ENCODE results near the gene PPP4C. TPM values are rescaled to one million over a fixed set of nuclear protein-coding genes. Genes with fewer than 3 reads are reported as not detected.
"Not testable (repeated sequence)": the region's sequence is repeated elsewhere in the genome, so short reads cannot be mapped to it uniquely, and the experiment has no call there.

The PPP4C gene
- total RNA-seq, result 100 to 1,000 TPM; 101 to 106 TPM
- long read RNA-seq, transcript PPP4C-204 (8 exons, 941 nt), result minor isoform, 10 of 435 reads
- long read RNA-seq, transcript PPP4C-214 (8 exons, 1,301 nt), result minor isoform, 16 of 435 reads
- long read RNA-seq, transcript PPP4C-201 (9 exons, 1,407 nt), result major isoform, 300 of 435 reads
- long read RNA-seq, partial matches to known transcripts, result 16 of 435 reads
- long read RNA-seq, other reads (novel, unspliced or antisense), result 87 of 435 reads

DNA sequence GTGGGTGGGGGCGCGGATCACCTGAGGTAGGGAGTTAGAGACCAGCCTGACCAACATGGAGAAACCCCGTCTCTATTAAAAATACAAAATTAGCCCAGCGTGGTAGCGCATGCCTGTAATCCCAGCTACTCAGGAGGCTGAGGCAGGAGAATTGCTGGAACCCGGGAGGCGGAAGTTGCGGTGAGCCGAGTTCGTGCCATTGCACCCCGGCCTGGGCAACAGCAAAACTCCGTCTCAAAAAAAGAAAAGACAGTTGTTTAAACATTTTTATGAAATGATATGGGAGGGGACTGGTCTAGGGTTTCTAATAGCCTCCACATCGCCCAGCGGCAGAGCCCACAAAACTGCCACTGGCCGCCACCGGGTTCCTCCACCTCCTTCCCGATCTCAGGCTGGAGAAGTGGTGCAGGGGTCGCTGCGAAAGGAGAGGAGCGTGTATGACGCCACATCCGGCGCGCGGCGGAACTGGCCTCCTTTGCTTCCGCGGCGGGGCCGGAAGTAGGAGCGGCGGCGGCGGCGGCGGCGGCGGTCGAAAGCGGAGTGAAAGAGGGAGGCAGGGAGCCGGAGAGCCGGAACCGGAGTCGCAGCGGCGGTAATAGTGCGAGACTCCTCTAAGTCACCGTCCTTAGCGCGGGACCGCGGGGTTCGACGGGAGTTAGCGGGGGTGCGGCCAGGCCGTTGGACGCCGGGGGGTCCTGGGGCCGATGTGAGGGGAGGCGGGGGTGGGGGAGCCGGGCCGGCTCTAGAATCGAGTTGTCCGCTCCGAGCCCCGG is at the start of gene PPP4C:
Gene PPP4C, plus strand, starts transcription at position 492 of the 773 bp plus-strand sequence. CDS start 384 bp downstream, outside the sequence.
- intact Hi-C loops (cut with DNase I, micrococcal nuclease), result no loop called here
- ATAC-seq, result peak; percentile 91
- peak; percentile 90 to 95 for DNase-seq

DNA sequence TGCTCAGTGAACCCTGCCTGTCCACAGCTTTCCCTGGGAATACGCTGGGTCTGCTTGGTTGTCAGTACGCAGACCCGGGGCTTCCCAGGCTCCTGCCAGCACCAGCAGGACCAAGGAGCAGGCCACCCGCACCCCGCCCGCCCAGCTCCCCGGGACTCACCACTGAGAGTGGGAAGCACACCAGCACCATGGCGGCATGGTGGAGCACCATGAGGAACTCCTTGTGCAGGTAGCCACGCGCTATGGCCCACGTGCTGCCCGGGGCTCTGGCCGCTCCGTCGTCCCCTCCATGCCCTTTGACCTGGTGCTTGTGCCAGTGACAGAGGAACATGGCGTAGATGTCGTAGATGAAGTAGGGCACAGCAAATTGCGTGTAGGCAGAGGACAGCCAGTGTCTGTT is 49.3 kb upstream of the PPP4C start:
- intact Hi-C loops (cut with DNase I, micrococcal nuclease), result loop anchor here in 1 of 2 donors (5.0 kb wide), 1 partner anchor 324 kb away; no protein-coding TSS in a partner anchor
- DNase-seq, result no peak

DNA sequence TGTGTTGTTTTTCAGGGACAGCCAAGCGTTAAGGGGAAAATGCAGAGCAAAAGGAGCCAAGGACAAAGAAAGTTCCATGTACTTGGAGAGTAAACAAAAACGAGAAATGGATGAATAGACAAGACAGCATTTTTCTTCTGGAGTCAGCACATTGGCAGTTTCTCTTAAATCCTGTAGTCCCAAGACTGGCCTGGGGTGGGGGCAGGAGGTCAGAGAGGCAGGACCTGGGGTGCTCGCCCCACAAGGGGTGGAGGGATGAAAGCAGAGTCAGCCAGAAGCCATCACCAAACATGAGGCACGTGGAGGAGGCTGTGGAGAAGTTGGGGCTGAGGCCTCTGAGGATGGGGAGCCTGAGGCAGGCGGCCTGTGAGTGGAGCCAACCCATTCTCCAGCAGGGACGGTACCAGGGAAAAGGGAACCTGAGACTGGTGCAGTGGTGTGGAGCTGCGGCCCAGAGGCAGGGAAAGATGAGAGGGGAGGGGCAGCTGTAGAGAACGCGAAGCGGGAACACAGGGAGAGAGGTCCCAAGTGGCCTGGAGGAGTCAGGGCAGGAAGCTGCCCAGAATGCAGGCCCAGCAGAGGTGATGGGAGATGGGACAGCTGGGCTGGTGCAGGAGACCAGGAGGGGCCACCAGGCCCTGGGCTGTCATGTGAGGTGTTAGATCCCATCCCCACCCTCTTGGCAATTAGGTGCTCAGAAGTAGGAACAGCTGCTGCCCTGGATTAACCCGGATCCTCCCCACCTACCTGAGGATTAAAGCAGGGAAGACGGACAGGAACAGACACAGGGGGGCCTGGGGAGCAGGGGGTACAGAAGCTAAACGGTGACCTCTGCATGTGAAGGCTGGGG is 48.0 kb upstream of the PPP4C start:
- intact Hi-C loops (cut with DNase I, micrococcal nuclease), result loop anchor here in 1 of 2 donors (5.0 kb wide), 1 partner anchor 326 kb away; no protein-coding TSS in a partner anchor
- ATAC-seq (no peak), DNase-seq (no peak)

More for the DNA sequence above, 49.3 kb upstream of the PPP4C start:
- ATAC-seq, result no peak

DNA sequence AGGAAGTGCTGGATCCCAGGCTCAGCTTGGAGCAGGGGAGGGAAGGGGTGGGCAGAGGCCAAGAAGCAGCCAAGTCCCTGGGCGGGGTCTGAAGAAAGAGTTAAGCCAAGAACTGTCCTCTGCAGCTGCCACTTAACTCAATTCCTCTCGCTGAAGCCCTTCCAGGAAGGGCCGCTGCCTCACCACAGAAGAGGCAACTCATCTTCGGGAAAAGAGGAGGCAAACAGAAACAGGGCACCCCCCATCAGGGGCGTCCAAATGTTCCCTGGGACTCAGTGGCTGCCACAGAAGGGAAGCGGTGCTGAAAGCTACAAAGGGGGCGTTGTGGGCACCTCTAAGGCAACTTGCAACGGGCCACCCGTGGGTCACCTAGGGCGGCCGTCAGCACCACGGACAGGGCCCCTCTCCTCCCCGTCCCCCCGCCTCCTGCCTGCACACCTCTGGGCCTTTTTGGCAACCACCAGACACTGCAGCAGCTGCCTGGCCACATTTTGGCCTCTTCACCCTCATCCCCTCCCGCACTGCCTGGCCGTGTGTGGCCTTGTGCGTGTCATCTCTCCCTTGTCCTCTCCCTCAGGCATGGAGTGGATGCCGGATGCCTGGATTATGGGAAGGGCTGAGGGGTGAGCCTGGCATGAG is 47.2 kb upstream of the PPP4C start:
- no peak for DNase-seq
- ATAC-seq, result peak; percentile 32
- intact Hi-C loops (cut with DNase I, micrococcal nuclease), result loop anchor here in 1 of 2 donors (5.0 kb wide), 1 partner anchor 326 kb away; no protein-coding TSS in a partner anchor

DNA sequence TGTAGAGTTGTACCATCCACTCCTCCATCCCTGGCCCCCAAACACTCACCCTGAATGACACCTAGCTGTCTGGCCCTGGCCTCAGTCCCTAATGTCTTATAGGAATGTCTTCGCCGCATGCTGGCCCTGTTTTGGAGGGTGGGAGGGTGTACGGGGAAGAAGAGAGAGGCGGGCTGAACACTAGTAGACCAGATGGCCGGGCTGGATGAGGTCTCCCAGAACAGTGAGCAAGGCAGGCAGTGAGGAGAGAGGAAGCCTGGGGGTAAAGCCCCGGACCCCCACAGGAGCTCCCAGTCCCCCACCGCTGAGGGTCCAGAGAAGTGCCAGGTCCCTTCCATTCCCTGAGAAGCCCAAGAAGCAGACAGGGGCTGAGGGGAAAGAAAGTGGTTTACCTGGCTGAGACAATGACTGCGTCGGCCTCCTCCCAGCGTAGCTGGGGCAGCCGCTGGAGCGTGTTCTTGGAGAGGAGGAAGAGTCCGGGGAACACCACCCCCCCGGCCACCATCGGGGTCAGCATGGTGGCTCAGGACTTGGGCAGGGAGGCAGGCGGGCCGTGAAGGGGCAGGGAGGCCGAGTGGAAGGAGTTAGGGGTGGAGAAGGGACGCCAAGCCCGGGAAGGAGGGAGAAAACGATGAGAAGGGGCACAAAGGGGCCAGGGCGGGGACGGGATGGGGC is 45.6 kb upstream of the PPP4C start:
- ATAC-seq (no peak), DNase-seq (no peak)

DNA sequence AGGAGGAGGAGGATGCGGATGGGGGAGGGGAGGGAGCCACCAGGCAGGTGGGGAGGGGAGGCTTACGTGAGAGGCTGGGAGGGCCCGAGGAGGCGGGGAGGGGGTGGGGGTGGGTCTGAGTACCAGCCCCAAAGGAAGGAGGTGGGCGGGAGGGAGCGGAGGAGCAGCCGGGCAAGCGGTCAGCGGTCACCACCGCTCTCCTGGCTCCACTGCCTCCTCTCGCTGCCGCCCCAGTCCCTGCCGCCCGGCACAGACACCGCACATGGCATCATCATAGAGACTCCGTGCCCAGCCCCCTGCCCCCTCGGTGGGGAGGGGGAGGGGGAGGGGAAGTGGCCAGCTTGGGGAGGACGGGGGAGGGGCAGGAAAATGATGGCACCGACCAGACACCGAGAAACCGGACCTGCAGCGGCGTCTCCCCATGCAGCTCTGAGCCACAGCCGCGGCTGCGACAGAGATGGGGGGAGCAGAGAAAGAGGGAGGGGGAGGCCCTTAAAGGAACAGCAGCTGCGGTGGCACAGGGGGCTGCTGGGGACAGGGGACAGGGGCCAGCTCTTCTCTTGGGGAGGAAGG is 44.9 kb upstream of the PPP4C start, which contains the start of gene TLCD3B:
Gene TLCD3B, minus strand, starts transcription at position 431 of the 573 bp plus-strand sequence. CDS start 744 bp downstream, outside the sequence.
- intact Hi-C loops (cut with DNase I, micrococcal nuclease), result no loop called here
- DNase-seq (no peak), ATAC-seq (no peak)

More for the DNA sequence above, 45.6 kb upstream of the PPP4C start:
- intact Hi-C loops (cut with DNase I, micrococcal nuclease), result no loop called here

DNA sequence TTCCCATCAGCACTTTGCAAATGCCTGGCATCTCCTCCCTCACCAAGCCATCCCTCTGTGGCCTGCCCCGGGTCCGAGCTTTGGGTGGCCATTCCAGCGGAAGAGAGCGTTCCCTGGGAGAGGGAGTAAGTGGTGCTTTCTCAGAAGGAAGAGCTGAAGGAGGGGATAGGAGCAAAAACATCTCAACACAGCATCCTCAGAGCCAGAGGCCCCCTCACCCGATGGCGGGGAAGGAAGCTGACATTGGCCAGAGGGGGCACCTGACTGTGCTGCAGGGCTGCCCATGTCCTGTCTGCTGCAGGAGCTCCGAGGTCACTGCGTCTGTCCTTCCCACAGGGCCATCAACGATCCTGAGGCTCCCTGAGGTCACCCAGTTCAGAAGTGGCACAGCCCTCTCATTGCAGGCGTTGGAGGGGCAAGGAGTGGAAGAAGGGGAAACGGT is 44.3 kb upstream of the PPP4C start:
- ATAC-seq (no peak), DNase-seq (no peak)
- intact Hi-C loops (cut with DNase I, micrococcal nuclease), result no loop called here

DNA sequence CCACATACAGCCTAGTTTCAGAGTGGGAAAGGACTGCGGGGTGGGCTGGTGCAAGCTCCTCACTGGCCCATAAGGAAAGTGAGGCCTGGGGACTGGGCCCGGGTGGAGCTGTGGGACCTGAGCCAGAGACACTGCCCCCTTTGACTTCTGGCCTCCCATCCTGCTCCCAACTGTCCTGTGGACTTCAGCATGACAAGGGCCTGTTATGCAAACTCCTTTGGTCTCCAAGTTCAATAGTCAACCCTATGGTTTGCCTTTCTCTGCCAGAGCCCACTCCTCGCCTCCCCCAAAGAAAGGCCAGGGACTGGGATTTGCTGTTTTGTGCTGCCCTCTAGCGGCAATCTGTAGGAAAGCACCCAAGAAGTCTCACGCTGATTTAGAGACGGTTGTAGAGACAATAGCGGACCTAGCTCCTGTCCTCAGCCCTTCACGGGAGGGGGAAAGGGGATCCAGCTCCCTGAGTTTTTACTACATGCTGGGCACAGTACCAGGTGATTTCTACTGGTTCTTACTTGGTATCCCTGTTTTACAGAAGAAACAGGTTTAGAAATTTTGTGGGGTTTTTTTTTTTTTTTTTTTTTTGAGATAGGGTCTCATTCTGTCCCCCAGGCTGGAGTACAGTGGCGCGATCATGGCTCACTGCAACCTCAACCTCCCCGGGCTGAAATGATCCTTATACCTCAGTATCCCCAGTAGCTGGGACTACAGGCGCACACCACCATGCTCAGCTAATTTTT is 43.5 kb upstream of the PPP4C start:
- intact Hi-C loops (cut with DNase I, micrococcal nuclease), result no loop called here
- ATAC-seq (peak; percentile 71), DNase-seq (peak in 1 of 2 donors; percentile 58)

DNA sequence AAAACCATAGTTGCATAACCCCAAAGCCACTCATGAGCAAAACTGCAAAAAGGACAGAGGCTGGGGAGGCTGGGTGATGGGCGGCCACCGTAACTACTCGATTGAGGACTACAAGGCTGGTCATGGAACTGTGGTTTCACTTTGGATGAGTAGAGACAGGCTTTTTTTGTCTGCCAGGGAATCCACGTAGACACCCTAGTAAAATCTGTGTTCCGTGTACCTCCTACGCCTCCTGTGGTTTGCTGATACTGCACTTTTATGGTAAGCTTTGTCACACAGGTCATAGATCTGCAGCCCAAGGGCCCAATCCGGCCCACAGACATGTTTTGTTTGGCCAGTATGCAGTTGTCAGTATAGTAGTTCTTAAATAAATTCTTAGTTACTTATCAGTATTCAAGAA is 42.5 kb upstream of the PPP4C start:
- DNase-seq (no peak), ATAC-seq (no peak)
- intact Hi-C loops (cut with DNase I, micrococcal nuclease), result no loop called here

DNA sequence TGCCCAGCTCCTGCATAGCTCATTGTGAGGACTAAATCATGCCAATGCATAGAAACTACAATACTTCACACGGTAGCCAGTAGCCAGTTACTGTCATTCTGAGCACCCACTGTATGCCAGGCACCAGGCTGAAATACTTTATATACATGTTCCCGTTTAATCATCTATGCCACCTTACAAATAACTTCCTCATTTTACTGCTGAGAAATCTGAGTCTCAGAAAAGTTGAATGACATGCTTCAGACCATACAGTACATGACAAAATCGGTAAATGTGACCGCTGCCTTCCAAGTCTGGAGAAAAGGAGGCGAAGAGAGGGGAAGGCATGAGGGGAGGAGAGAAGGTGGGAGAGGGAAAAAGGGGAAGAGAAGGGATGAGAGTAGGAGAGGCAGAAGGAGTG is 35.6 kb upstream of the PPP4C start:
- no peak for DNase-seq

DNA sequence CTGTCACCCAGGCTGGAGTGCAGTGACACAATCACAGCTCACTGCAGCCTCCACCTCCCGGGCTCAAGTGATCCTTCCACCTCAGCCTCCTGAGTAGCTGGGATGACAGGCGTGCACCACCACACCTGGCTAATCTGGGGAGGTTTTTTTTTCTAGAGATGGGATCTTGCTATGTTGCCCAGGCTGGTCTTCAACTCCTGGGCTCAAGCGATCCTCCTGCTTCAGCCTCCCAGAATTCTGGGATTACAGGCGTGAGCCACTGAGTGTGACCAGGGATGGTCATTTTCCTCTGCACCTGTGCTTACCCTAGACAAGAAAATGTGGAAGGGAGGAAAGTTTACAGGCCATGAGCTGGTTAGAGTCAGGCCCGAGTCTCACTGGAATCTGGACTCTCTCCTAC is 35.1 kb upstream of the PPP4C start:
- ATAC-seq; DNase-seq; intact Hi-C loops (cut with DNase I, micrococcal nuclease): not testable (repeated sequence)

More for the DNA sequence above, 35.6 kb upstream of the PPP4C start:
- no peak for ATAC-seq
- intact Hi-C loops (cut with DNase I, micrococcal nuclease), result no loop called here

DNA sequence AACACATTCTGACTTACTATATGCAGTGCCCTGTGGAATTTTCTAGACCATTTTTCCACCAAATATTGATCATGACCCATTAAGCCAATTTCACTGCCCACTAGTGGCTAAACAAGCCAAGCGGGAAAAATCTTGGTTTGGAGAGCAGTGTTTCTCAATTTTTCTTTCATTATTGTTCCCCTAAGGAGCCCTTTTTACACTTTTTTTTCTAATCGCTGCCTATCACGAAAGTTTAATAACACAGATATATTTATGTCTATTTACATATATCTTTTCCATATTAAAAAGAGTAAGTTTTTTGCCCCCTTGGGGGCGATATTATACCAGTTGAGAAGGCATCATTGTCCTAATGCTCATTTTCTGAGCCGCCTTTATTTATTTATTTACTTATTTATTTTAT is 34.0 kb upstream of the PPP4C start:
- intact Hi-C loops (cut with DNase I, micrococcal nuclease), result no loop called here
- DNase-seq (no peak), ATAC-seq (no peak)

DNA sequence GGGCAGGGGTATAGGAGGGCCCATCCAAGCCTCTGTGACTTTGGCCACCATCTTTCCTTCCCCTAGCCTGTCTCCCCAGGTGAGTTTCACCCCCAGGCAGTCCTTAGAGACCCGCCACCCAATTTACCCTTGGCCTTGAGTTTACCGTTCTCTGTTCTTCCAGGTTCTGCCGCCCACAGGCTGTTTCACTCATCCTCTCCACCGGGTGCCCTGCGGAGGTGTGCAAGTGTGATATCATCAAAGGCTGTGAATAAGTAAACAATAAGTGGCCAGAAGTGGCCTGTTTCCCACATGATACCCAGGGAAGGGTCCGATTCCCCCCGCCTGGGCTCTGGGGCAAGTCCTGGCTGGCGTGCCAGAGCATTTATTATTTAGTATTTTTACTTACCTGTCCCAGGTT is 29.6 kb upstream of the PPP4C start:
- ATAC-seq (no peak), DNase-seq (no peak)
- intact Hi-C loops (cut with DNase I, micrococcal nuclease), result no loop called here

DNA sequence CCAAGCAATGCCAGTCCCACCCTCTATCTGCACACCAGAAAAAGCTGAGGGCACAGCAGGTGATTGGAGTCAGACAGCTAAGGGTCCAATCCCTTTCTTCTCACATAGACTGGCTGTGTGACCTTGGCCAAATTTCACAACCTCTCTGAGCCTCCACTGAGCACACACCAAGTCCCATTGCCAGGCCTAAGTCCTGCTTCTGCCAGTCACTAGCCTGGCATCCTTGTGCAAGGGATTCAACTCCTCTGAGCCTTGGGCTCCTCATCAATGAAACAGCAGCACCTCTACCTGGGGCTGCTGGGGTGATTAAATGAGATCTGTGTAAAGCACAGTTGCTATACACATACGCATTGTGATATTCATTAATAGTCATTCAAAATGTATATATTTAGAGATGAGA is 29.2 kb upstream of the PPP4C start:
- intact Hi-C loops (cut with DNase I, micrococcal nuclease), result no loop called here
- ATAC-seq, result no peak
- DNase-seq, result no peak

DNA sequence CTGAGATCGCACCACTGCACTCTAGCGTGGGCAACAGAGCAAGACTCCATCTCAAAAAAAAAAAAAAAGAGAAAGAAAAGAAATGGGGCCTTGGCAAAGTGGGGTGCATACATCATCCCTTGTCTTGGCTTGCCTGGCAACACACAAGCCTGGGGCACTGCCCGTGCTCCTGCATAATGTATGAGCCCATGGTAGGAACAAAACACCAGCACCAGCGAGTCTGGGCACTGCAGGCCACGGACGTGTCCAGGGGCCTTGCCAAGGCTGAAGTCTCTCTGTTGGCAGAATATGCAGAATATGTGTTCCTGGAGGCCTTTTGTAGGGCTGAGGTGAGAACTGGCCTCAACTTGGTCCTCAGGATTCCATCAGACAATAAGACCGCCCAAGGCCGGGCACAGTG is 25.9 kb upstream of the PPP4C start:
- DNase-seq (no peak), ATAC-seq (no peak)
- intact Hi-C loops (cut with DNase I, micrococcal nuclease), result no loop called here

DNA sequence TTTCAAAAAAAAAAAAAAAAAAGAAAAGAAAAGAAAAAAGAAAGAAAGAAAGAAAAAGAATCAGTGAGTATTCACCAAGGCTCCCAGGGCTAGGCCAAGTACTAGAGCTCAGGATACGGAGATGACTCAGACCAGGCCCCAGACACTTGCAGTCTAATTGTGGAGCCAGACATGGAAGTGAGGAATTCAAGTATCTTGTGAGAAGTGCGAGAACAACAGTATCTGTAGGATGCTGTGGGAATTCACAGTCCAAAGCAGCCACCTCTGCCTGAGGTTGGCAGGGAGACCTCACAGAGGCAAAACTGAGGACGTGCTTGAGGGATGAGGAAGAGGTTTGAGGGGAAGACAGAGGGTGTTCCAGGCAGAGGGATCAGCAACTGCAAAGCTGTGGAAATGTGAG is 24.3 kb upstream of the PPP4C start:
- DNase-seq (no peak), ATAC-seq (no peak)
- intact Hi-C loops (cut with DNase I, micrococcal nuclease), result no loop called here

Data from left colon (tissue), 2 donors.